ENCODE data around the gene ANK3. TPM values are rescaled to one million over a fixed set of nuclear protein-coding genes. Genes with fewer than 3 reads are reported as not detected.

ANK3 gene
- polyA plus RNA-seq, 3 donors, result not detected

GRCh38 chr10:60400366-60400765 is 10.7 kb upstream of the ANK3 start:
- Histone ChIP-seq H3K27me3 (ENCODE audit: control insufficient read depth in 2 of 2, insufficient read depth in 2 of 2, low read length in 2 of 2) (no peaks in the 10 kb centered on the region), H3K79me2 (ENCODE audit: insufficient read depth, low read length) (no peaks in the 10 kb centered on the region), H3K4me2 (replicated peaks; ENCODE audit: extremely low read depth, low read length, poor library complexity, severe bottlenecking) (no peak overlapping the region), H3K9ac (ENCODE audit: insufficient read depth, low read length, poor library complexity, severe bottlenecking) (no peak overlapping the region), H3K9me3 (replicated peaks in 1 of 2; ENCODE audit: control insufficient read depth in 1 of 2, insufficient read depth in 1 of 2, low read length in 2 of 2) (peaks cover 0 to 2% of the 10 kb centered on the region in 2 donors), H3K4me3 (replicated peaks in 1 of 3; ENCODE audit: low read depth in 2 of 3, low read length in 3 of 3) (no peak overlapping the region), H4K20me1 (ENCODE audit: insufficient read depth, low read length) (no peaks in the 10 kb centered on the region), H2AFZ (ENCODE audit: insufficient read depth, low read depth, low read length, poor library complexity, severe bottlenecking) (no peak overlapping the region), H3K4me1 (ENCODE audit: control insufficient read depth in 1 of 2, insufficient read depth in 2 of 2, low read length in 2 of 2) (no peaks in the 10 kb centered on the region), H3K27ac (ENCODE audit: low read depth in 1 of 2, low read length in 2 of 2) (no peak overlapping the region), H3K36me3 (replicated peaks in 1 of 2; ENCODE audit: control insufficient read depth in 1 of 2, insufficient read depth in 2 of 2, low read length in 2 of 2) (no peaks in the 10 kb centered on the region)
- Mint-ChIP-seq H3K9me3 (no peaks in the 10 kb centered on the region), H3K4me3 (no peak overlapping the region), H3K27me3 (ENCODE audit: low read depth in 3 of 3) (peaks cover 0 to 1% (median 0%) of the 10 kb centered on the region in 3 donors), H3K4me1 (no peaks in the 10 kb centered on the region), H3K36me3 (no peaks in the 10 kb centered on the region), H3K27ac (no peak overlapping the region)
- TF ChIP-seq, protein P1, sequence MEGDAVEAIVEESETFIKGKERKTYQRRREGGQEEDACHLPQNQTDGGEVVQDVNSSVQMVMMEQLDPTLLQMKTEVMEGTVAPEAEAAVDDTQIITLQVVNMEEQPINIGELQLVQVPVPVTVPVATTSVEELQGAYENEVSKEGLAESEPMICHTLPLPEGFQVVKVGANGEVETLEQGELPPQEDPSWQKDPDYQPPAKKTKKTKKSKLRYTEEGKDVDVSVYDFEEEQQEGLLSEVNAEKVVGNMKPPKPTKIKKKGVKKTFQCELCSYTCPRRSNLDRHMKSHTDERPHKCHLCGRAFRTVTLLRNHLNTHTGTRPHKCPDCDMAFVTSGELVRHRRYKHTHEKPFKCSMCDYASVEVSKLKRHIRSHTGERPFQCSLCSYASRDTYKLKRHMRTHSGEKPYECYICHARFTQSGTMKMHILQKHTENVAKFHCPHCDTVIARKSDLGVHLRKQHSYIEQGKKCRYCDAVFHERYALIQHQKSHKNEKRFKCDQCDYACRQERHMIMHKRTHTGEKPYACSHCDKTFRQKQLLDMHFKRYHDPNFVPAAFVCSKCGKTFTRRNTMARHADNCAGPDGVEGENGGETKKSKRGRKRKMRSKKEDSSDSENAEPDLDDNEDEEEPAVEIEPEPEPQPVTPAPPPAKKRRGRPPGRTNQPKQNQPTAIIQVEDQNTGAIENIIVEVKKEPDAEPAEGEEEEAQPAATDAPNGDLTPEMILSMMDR (IDR thresholded peaks at IDR 0.05), result no peak
- DNase-seq, result no peak
- intact Hi-C loops (cut with micrococcal nuclease), result no loop called here

GRCh38 chr10:60399328-60399727 is 9.7 kb upstream of the ANK3 start:
- DNase-seq, result no peak
- 92% methylated on average over 6 of the region's 8 CpGs for WGBS (ENCODE audit: insufficient coverage)

More at GRCh38 chr10:60399328-60399727, 9.7 kb upstream of the ANK3 start:
- no peak overlapping the region for H3K27ac ChIP-seq (ENCODE audit: low read depth in 1 of 2, low read length in 2 of 2)
- no peaks in the 10 kb centered on the region for H4K20me1 ChIP-seq (ENCODE audit: insufficient read depth, low read length)
- H3K27me3 ChIP-seq (ENCODE audit: control insufficient read depth in 2 of 2, insufficient read depth in 2 of 2, low read length in 2 of 2), result no peaks in the 10 kb centered on the region
- no peak overlapping the region for H2AFZ ChIP-seq (ENCODE audit: insufficient read depth, low read depth, low read length, poor library complexity, severe bottlenecking)
- H3K9ac ChIP-seq (ENCODE audit: insufficient read depth, low read length, poor library complexity, severe bottlenecking), result no peak overlapping the region
- Mint-ChIP-seq H3K27me3 (ENCODE audit: low read depth in 3 of 3) (no peaks in the 10 kb centered on the region), H3K9me3 (no peaks in the 10 kb centered on the region), H3K4me1 (no peaks in the 10 kb centered on the region), H3K36me3 (no peaks in the 10 kb centered on the region), H3K4me3 (no peak overlapping the region), H3K27ac (no peak overlapping the region)
- H3K4me2 ChIP-seq (replicated peaks; ENCODE audit: extremely low read depth, low read length, poor library complexity, severe bottlenecking), result no peak overlapping the region
- intact Hi-C loops (cut with micrococcal nuclease), result no loop called here
- TF ChIP-seq, protein P1 (IDR thresholded peaks at IDR 0.05), result no peak
- H3K9me3 ChIP-seq (replicated peaks in 1 of 2; ENCODE audit: control insufficient read depth in 1 of 2, insufficient read depth in 1 of 2, low read length in 2 of 2), result peaks cover 0 to 2% of the 10 kb centered on the region in 2 donors
- no peaks in the 10 kb centered on the region for H3K79me2 ChIP-seq (ENCODE audit: insufficient read depth, low read length)
- H3K36me3 ChIP-seq (replicated peaks in 1 of 2; ENCODE audit: control insufficient read depth in 1 of 2, insufficient read depth in 2 of 2, low read length in 2 of 2), result no peaks in the 10 kb centered on the region
- no peak overlapping the region for H3K4me3 ChIP-seq (replicated peaks in 1 of 3; ENCODE audit: low read depth in 2 of 3, low read length in 3 of 3)
- H3K4me1 ChIP-seq (ENCODE audit: control insufficient read depth in 1 of 2, insufficient read depth in 2 of 2, low read length in 2 of 2), result no peaks in the 10 kb centered on the region

All from CD14-positive monocyte (primary cell).